GM12873 (cell line): ENCODE data around the gene YBEY.

Experiments used
- CTCF ChIP-seq: IDR thresholded peaks from 2 replicates; pipeline ENCODE4 v1.5.1; 2012; ENCODE audit warnings: low read depth, mild to moderate bottlenecking, moderate library complexity, low read length, control low read depth; ENCODE audit not compliant: insufficient read depth; ENCODE audit errors: missing control alignments

The YBEY gene

GRCh38 chr21:46319186-46319585, 33.0 kb downstream of the YBEY start:
- TF ChIP-seq CTCF, result no peak

GRCh38 chr21:46320331-46320801, 34.2 kb downstream of the YBEY start:
- TF ChIP-seq CTCF, result no peak

GRCh38 chr21:46322351-46323226, 36.4 kb downstream of the YBEY start:
- no peak for TF ChIP-seq CTCF

- TF ChIP-seq CTCF, result no peak
These were observed 37.1 kb downstream of the YBEY start for GRCh38 chr21:46323227-46323709.

- no peak for TF ChIP-seq CTCF
These were observed 37.7 kb downstream of the YBEY start, which contains the start of the genes C21orf58 and PCNT for GRCh38 chr21:46323710-46324389. Gene C21orf58, minus strand, starts transcription at chr21:46323870. Its CDS starts 1,132 bp downstream, at chr21:46322738. Gene PCNT, plus strand, starts transcription at chr21:46324156. Its CDS starts 73 bp downstream, at chr21:46324229.

- TF ChIP-seq CTCF, result peak; percentile 11
These were observed 38.4 kb downstream of the YBEY start for GRCh38 chr21:46324390-46325072.
